Upper lobe of right lung (tissue), 1 donor: Measurements from ENCODE around the gene CHMP4A. TPM values are rescaled to one million over a fixed set of nuclear protein-coding genes. Genes with fewer than 3 reads are reported as not detected.

Source experiments
- ATAC-seq: fragments of 200-7000 bp; cut with Tn5 transposase; one replicate; pipeline ENCODE4 v1.9.1; 2020; ENCODE audit warnings: mild to moderate bottlenecking, moderate library complexity
- DNase-seq: peaks from one replicate; pipeline ENCODE4 v3.0.0-alpha.2; 2020
- H3K27ac ChIP-seq: fragments of 200-600 bp; one replicate; pipeline ENCODE4 v1.8.0; 2022
- H3K27me3 ChIP-seq: fragments of 200-600 bp; one replicate; pipeline ENCODE4 v1.8.0; 2022; ENCODE audit warnings: mild to moderate bottlenecking
- H3K36me3 ChIP-seq: fragments of 200-600 bp; one replicate; pipeline ENCODE4 v1.8.0; 2022
- H3K4me1 ChIP-seq: fragments of 200-600 bp; one replicate; pipeline ENCODE4 v1.8.0; 2022
- H3K4me3 ChIP-seq: fragments of 200-600 bp; one replicate; pipeline ENCODE4 v1.8.0; 2022; ENCODE audit warnings: mild to moderate bottlenecking
- H3K9me3 ChIP-seq: fragments of 200-600 bp; one replicate; pipeline ENCODE4 v1.8.0; 2022
- CTCF ChIP-seq: fragments of 200-600 bp; IDR thresholded peaks from one replicate; pipeline ENCODE4 v1.8.0; 2022; ENCODE audit warnings: antibody characterized with exemption
- intact Hi-C: fragments of 100-400 bp; cut with DNase I; formaldehyde crosslinking; loops from one replicate; pipeline ENCODE4 v1.11.0; 2022
- total RNA-seq: library from RNA; stranded (reverse); fragmentation: NEBNext Ultra II Directional; extraction: Animal tissue kit (Norgen Biotek cat#: 25700); gene quantifications from one replicate; pipeline ENCODE4 v1.2.1, GENCODE V29; 2021
- donor health status: DM: no; HTN: yes; CAD: no; lungs with severe emphysema.

CHMP4A gene
- total RNA-seq, 1 donor from 2014 or later: 48.0 TPM

GRCh38 chr14:24190416-24190815 is 22.9 kb downstream of the CHMP4A start:
- DNase-seq (no peak), ATAC-seq (no peak)
- Histone ChIP-seq H3K9me3 (no peaks in the 10 kb centered on the region), H3K36me3 (peaks cover 34% of the 10 kb centered on the region), H3K4me1 (peaks cover 28% of the 10 kb centered on the region), H3K27ac (no peak overlapping the region), H3K27me3 (no peaks in the 10 kb centered on the region), H3K4me3 (no peak overlapping the region)
- TF ChIP-seq CTCF: no peak
- intact Hi-C loops: no loop called here

- ATAC-seq: no peak
- H3K36me3 ChIP-seq: peaks cover 44% of the 10 kb centered on the region
- no peaks in the 10 kb centered on the region for H3K9me3 ChIP-seq
- no peaks in the 10 kb centered on the region for H3K27me3 ChIP-seq
- no peak overlapping the region for H3K27ac ChIP-seq
- intact Hi-C loops: no loop called here
- no peak overlapping the region for H3K4me3 ChIP-seq
- H3K4me1 ChIP-seq: peaks cover 23% of the 10 kb centered on the region
- DNase-seq: no peak
- no peak for TF ChIP-seq CTCF
Measured at GRCh38 chr14:24189460-24189859, 23.8 kb downstream of the CHMP4A start.

- Histone ChIP-seq H3K27ac (peak overlapping the region; percentile 62), H3K4me1 (peaks cover 19% of the 10 kb centered on the region), H3K36me3 (peaks cover 48% of the 10 kb centered on the region), H3K27me3 (no peaks in the 10 kb centered on the region), H3K4me3 (peak overlapping the region; percentile 81), H3K9me3 (no peaks in the 10 kb centered on the region)
- intact Hi-C loops: no loop called here
- DNase-seq: no peak
- no peak for ATAC-seq
- no peak for TF ChIP-seq CTCF
Measured at GRCh38 chr14:24189059-24189375, 24.3 kb downstream of the CHMP4A start.

GRCh38 chr14:24188251-24189058 is 24.8 kb downstream of the CHMP4A start, which contains the start of gene IPO4:
Gene IPO4 (minus strand): TSS chr14:24188816. CDS start chr14:24188787, 29 bp downstream.
- H3K4me3 ChIP-seq: peak within 1 kb of the TSS; percentile 81
- DNase-seq (peak; percentile 96), ATAC-seq (peak; percentile 96)
- intact Hi-C loops: no loop called here
- H3K9me3 ChIP-seq: no peaks in the 10 kb centered on the region
- peaks cover 17% of the 10 kb centered on the region for H3K4me1 ChIP-seq
- no peaks in the 10 kb centered on the region for H3K27me3 ChIP-seq
- TF ChIP-seq CTCF: no peak
- peak within 1 kb of the TSS; percentile 81 for H3K27ac ChIP-seq
- H3K36me3 ChIP-seq: peaks cover 54% of the 10 kb centered on the region

- peak; percentile 40 for DNase-seq
- no peak overlapping the region for H3K27ac ChIP-seq
Measured at GRCh38 chr14:24187539-24187915, 25.8 kb downstream of the CHMP4A start.

More at GRCh38 chr14:24187539-24187915, 25.8 kb downstream of the CHMP4A start:
- H3K27me3 ChIP-seq: no peaks in the 10 kb centered on the region
- intact Hi-C loops: no loop called here
- no peak for ATAC-seq
- H3K9me3 ChIP-seq: no peaks in the 10 kb centered on the region
- H3K4me1 ChIP-seq: peaks cover 17% of the 10 kb centered on the region
- no peak for TF ChIP-seq CTCF
- H3K4me3 ChIP-seq: peak overlapping the region; percentile 81
- H3K36me3 ChIP-seq: peaks cover 57% of the 10 kb centered on the region
